ENCODE data around the gene IQCE.
A peak's percentile ranks its signal among the peaks of the same experiment; 100 is the strongest.

The IQCE gene

GRCh38 chr7:2520761-2521290 lies 38.0 kb upstream of the IQCE start:
- WGBS (ENCODE audit: extremely low coverage, insufficient coverage, insufficient read length), result no CpG with 5 or more reads among the region's 12 CpGs
- H3K9ac ChIP-seq (ENCODE audit: low read length), result no peak overlapping the region
- no peak overlapping the region for H2BK120ac ChIP-seq (ENCODE audit: insufficient read depth, low read length, poor library complexity)
- no peaks in the 10 kb centered on the region for H3K9me3 ChIP-seq (ENCODE audit: insufficient read depth, low read depth, low read length)
- no peak overlapping the region for H2AK5ac ChIP-seq (ENCODE audit: low read length)
- peaks cover 33% of the 10 kb centered on the region for H3K79me1 ChIP-seq (ENCODE audit: low read length)
- H3K18ac ChIP-seq (ENCODE audit: low read length), result no peak overlapping the region
- H3K27me3 ChIP-seq (ENCODE audit: insufficient read depth, low read length), result peaks cover 19% of the 10 kb centered on the region
- H2BK5ac ChIP-seq (ENCODE audit: low read depth, low read length, poor library complexity), result no peak overlapping the region
- peaks cover 10% of the 10 kb centered on the region for H3K79me2 ChIP-seq (ENCODE audit: control insufficient read depth, insufficient read depth, low read length, poor library complexity)
- no peak overlapping the region for H3K23ac ChIP-seq (ENCODE audit: low read length)
- H3K4me3 ChIP-seq (ENCODE audit: low read depth, low read length), result peak overlapping the region; percentile 76
- no peak overlapping the region for H3K14ac ChIP-seq (ENCODE audit: low read length)
- H4K12ac ChIP-seq (ENCODE audit: low read depth, low read length), result no peak overlapping the region
- H2AFZ ChIP-seq (ENCODE audit: insufficient read depth, low read length, poor library complexity), result no peak overlapping the region
- no peak overlapping the region for H4K8ac ChIP-seq (ENCODE audit: low read depth, low read length)
- H3K27ac ChIP-seq (ENCODE audit: low read depth, low read length), result no peak overlapping the region
- peaks cover 7 to 8% of the 10 kb centered on the region in 2 experiments for H3K36me3 ChIP-seq (ENCODE audit: control insufficient read depth in 1 of 2, insufficient read depth in 2 of 2, low read length in 2 of 2)
- H2BK12ac ChIP-seq (ENCODE audit: low read length), result no peak overlapping the region
- H3K4me1 ChIP-seq (ENCODE audit: control insufficient read depth in 1 of 2, insufficient read depth in 2 of 2, low read length in 2 of 2), result peaks cover 64 to 71% of the 10 kb centered on the region in 2 experiments
- H4K91ac ChIP-seq (ENCODE audit: low read depth, low read length), result peak overlapping the region; percentile 21
- H3K4ac ChIP-seq (ENCODE audit: low read depth, low read length), result no peak overlapping the region
- DNase-seq, result no peak
- H3K4me2 ChIP-seq (ENCODE audit: low read length), result peak overlapping the region; percentile 79

GRCh38 chr7:2521341-2521745 lies 37.4 kb upstream of the IQCE start:
- peaks cover 19% of the 10 kb centered on the region for H3K27me3 ChIP-seq (ENCODE audit: insufficient read depth, low read length)
- peak overlapping the region; percentile 87 for H2BK120ac ChIP-seq (ENCODE audit: insufficient read depth, low read length, poor library complexity)
- H3K4ac ChIP-seq (ENCODE audit: low read depth, low read length), result peak overlapping the region; percentile 10
- no peak overlapping the region for H2BK5ac ChIP-seq (ENCODE audit: low read depth, low read length, poor library complexity)
- H2AFZ ChIP-seq (ENCODE audit: insufficient read depth, low read length, poor library complexity), result no peak overlapping the region
- H2BK12ac ChIP-seq (ENCODE audit: low read length), result peak overlapping the region; percentile 29
- no peaks in the 10 kb centered on the region for H3K9me3 ChIP-seq (ENCODE audit: insufficient read depth, low read depth, low read length)
- H3K27ac ChIP-seq (ENCODE audit: low read depth, low read length), result no peak overlapping the region
- no peak overlapping the region for H3K9ac ChIP-seq (ENCODE audit: low read length)
- peak overlapping the region; percentile 95 for H4K91ac ChIP-seq (ENCODE audit: low read depth, low read length)
- whole genome bisulfite sequencing (ENCODE audit: extremely low coverage, insufficient coverage, insufficient read length), result no CpG with 5 or more reads among the region's 21 CpGs
- H3K36me3 ChIP-seq (ENCODE audit: control insufficient read depth in 1 of 2, insufficient read depth in 2 of 2, low read length in 2 of 2), result peaks cover 12 to 13% of the 10 kb centered on the region in 2 experiments
- no peak overlapping the region for H4K8ac ChIP-seq (ENCODE audit: low read depth, low read length)
- no peak overlapping the region for H3K23ac ChIP-seq (ENCODE audit: low read length)
- H2AK5ac ChIP-seq (ENCODE audit: low read length), result peak overlapping the region; percentile 31
- H3K4me3 ChIP-seq (ENCODE audit: low read depth, low read length), result peak overlapping the region; percentile 76
- H3K79me2 ChIP-seq (ENCODE audit: control insufficient read depth, insufficient read depth, low read length, poor library complexity), result peaks cover 10% of the 10 kb centered on the region
- H3K14ac ChIP-seq (ENCODE audit: low read length), result peak overlapping the region; percentile 47
- peaks cover 33% of the 10 kb centered on the region for H3K79me1 ChIP-seq (ENCODE audit: low read length)
- H4K12ac ChIP-seq (ENCODE audit: low read depth, low read length), result no peak overlapping the region
- H3K4me2 ChIP-seq (ENCODE audit: low read length), result peak overlapping the region; percentile 79
- no peak for DNase-seq
- H3K4me1 ChIP-seq (ENCODE audit: control insufficient read depth in 1 of 2, insufficient read depth in 2 of 2, low read length in 2 of 2), result peaks cover 63 to 69% of the 10 kb centered on the region in 2 experiments
- H3K18ac ChIP-seq (ENCODE audit: low read length), result peak overlapping the region; percentile 32

GRCh38 chr7:2521952-2522591 lies 36.7 kb upstream of the IQCE start:
- Histone ChIP-seq H3K9ac (ENCODE audit: low read length) (no peak overlapping the region), H3K36me3 (ENCODE audit: control insufficient read depth in 1 of 2, insufficient read depth in 2 of 2, low read length in 2 of 2) (peaks cover 20 to 21% of the 10 kb centered on the region in 2 experiments), H2BK120ac (ENCODE audit: insufficient read depth, low read length, poor library complexity) (peak overlapping the region; percentile 87), H3K18ac (ENCODE audit: low read length) (peak overlapping the region; percentile 45), H4K91ac (ENCODE audit: low read depth, low read length) (peak overlapping the region; percentile 95), H3K14ac (ENCODE audit: low read length) (peak overlapping the region; percentile 47), H3K79me2 (ENCODE audit: control insufficient read depth, insufficient read depth, low read length, poor library complexity) (peaks cover 10% of the 10 kb centered on the region), H3K23ac (ENCODE audit: low read length) (no peak overlapping the region), H4K8ac (ENCODE audit: low read depth, low read length) (peak overlapping the region; percentile 30), H2AFZ (ENCODE audit: insufficient read depth, low read length, poor library complexity) (no peak overlapping the region), H2BK5ac (ENCODE audit: low read depth, low read length, poor library complexity) (peak overlapping the region; percentile 75), H3K4me3 (ENCODE audit: low read depth, low read length) (no peak overlapping the region), H3K4me1 (ENCODE audit: control insufficient read depth in 1 of 2, insufficient read depth in 2 of 2, low read length in 2 of 2) (peaks cover 56 to 62% of the 10 kb centered on the region in 2 experiments), H3K27ac (ENCODE audit: low read depth, low read length) (peak overlapping the region; percentile 88), H2AK5ac (ENCODE audit: low read length) (peak overlapping the region; percentile 31), H3K4ac (ENCODE audit: low read depth, low read length) (peak overlapping the region; percentile 17), H4K12ac (ENCODE audit: low read depth, low read length) (peak overlapping the region; percentile 6), H3K9me3 (ENCODE audit: insufficient read depth, low read depth, low read length) (no peaks in the 10 kb centered on the region), H2BK12ac (ENCODE audit: low read length) (peak overlapping the region; percentile 29), H3K4me2 (ENCODE audit: low read length) (peak overlapping the region; percentile 79), H3K79me1 (ENCODE audit: low read length) (peaks cover 31% of the 10 kb centered on the region), H3K27me3 (ENCODE audit: insufficient read depth, low read length) (peaks cover 19% of the 10 kb centered on the region)
- WGBS (ENCODE audit: extremely low coverage, insufficient coverage, insufficient read length), result no CpG with 5 or more reads among the region's 17 CpGs
- DNase-seq, result peak; percentile 53 to 67

- H3K27me3 ChIP-seq (ENCODE audit: insufficient read depth, low read length), result peaks cover 18% of the 10 kb centered on the region
- peak overlapping the region; percentile 90 for H3K18ac ChIP-seq (ENCODE audit: low read length)
- H4K8ac ChIP-seq (ENCODE audit: low read depth, low read length), result peak overlapping the region; percentile 83
- H3K23ac ChIP-seq (ENCODE audit: low read length), result no peak overlapping the region
- H3K4me2 ChIP-seq (ENCODE audit: low read length), result peak overlapping the region; percentile 79
- peak overlapping the region; percentile 30 for H2AFZ ChIP-seq (ENCODE audit: insufficient read depth, low read length, poor library complexity)
- peak overlapping the region; percentile 93 for H3K14ac ChIP-seq (ENCODE audit: low read length)
- peak overlapping the region; percentile 13 for H3K9ac ChIP-seq (ENCODE audit: low read length)
- peaks cover 54 to 60% of the 10 kb centered on the region in 2 experiments for H3K4me1 ChIP-seq (ENCODE audit: control insufficient read depth in 1 of 2, insufficient read depth in 2 of 2, low read length in 2 of 2)
- DNase-seq, result no peak
- H3K79me1 ChIP-seq (ENCODE audit: low read length), result peaks cover 31% of the 10 kb centered on the region
- H2BK120ac ChIP-seq (ENCODE audit: insufficient read depth, low read length, poor library complexity), result peak overlapping the region; percentile 87
- no peaks in the 10 kb centered on the region for H3K9me3 ChIP-seq (ENCODE audit: insufficient read depth, low read depth, low read length)
- H3K4me3 ChIP-seq (ENCODE audit: low read depth, low read length), result no peak overlapping the region
- H2AK5ac ChIP-seq (ENCODE audit: low read length), result peak overlapping the region; percentile 92
- no CpG with 5 or more reads among the region's 19 CpGs for WGBS (ENCODE audit: extremely low coverage, insufficient coverage, insufficient read length)
- H3K79me2 ChIP-seq (ENCODE audit: control insufficient read depth, insufficient read depth, low read length, poor library complexity), result peaks cover 10% of the 10 kb centered on the region
- H4K91ac ChIP-seq (ENCODE audit: low read depth, low read length), result peak overlapping the region; percentile 95
- H3K36me3 ChIP-seq (ENCODE audit: control insufficient read depth in 1 of 2, insufficient read depth in 2 of 2, low read length in 2 of 2), result peaks cover 25% of the 10 kb centered on the region in 2 experiments
- H4K12ac ChIP-seq (ENCODE audit: low read depth, low read length), result peak overlapping the region; percentile 45
- peak overlapping the region; percentile 91 for H2BK12ac ChIP-seq (ENCODE audit: low read length)
- peak overlapping the region; percentile 88 for H3K27ac ChIP-seq (ENCODE audit: low read depth, low read length)
- H3K4ac ChIP-seq (ENCODE audit: low read depth, low read length), result peak overlapping the region; percentile 81
- peak overlapping the region; percentile 78 for H2BK5ac ChIP-seq (ENCODE audit: low read depth, low read length, poor library complexity)
Observed at GRCh38 chr7:2522780-2523433, 35.9 kb upstream of the IQCE start.
